AG04449 (cell line): ENCODE results near the gene SLC13A4.
"Not testable (repeated sequence)": the region's sequence is repeated elsewhere in the genome, so short reads cannot be mapped to it uniquely, and the experiment has no call there.

Experiments
- CTCF ChIA-PET: fragments of 350-600 bp; formaldehyde crosslinking; extraction: SDS; loops from one replicate; lab custom pipeline; 2021; ENCODE audit warnings: antibody characterized with exemption; lab: Yijun Ruan, JAX
- POLR2A ChIA-PET: fragments of 400-600, 350-600 bp; formaldehyde crosslinking; extraction: SDS; loops from one replicate; lab custom pipeline; 2020; ENCODE audit warnings: antibody characterized with exemption, inconsistent platforms; lab: Yijun Ruan, JAX
- DNase-seq: peaks from one replicate; pipeline ENCODE4 v3.0.0-alpha.2; 2010; ENCODE audit warnings: low read depth, low spot score
- H3K4me3 ChIP-seq: 2 replicates; pipeline ENCODE4 v1.5.1; 2011; ENCODE audit warnings: low read depth, mild to moderate bottlenecking, control low read depth, low read length
- CTCF ChIP-seq: IDR thresholded peaks from one replicate; pipeline ENCODE4 v1.5.1; 2011; ENCODE audit warnings: mild to moderate bottlenecking, moderate library complexity, low read length, control low read depth, inconsistent platforms; ENCODE audit not compliant: insufficient read depth; ENCODE audit errors: missing control alignments

Gene SLC13A4

DNA sequence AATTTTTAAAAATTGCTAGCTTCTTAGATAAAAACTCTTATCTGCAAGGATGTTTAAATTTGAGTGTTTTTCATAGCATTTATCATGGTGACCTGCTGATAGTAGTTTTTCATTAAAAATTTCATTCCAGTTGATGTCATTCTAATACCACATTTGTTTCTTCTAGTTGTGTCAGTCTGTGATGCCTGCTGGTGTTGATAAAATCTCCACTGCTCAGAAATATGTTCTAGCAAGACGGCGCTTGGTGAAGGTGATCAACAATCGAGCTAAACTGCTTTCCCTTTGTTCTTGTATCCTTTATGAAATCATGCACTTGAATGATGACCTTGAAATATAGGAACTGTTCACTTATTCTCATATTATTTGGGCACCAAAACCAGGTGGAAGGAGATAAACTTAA, 83.3 kb downstream of the SLC13A4 start:
- POLR2A ChIA-PET: no interaction called here
- CTCF ChIA-PET: interaction anchor here (0.8 to 14.1 kb wide), 33 partner anchors 9 to 976 kb away, joined by 3 to 346 read pairs (median 4); partner anchors contain the start of gene STMP1
- DNase-seq: no peak
- H3K4me3 ChIP-seq: no peak overlapping the region
- TF ChIP-seq CTCF: no peak

GRCh38 chr7:135644154-135644553, 83.8 kb downstream of the SLC13A4 start:
- POLR2A ChIA-PET: no interaction called here
- no peak for DNase-seq
- no peak for TF ChIP-seq CTCF
- CTCF ChIA-PET: interaction anchor here (0.8 to 14.1 kb wide), 17 partner anchors 9 to 958 kb away, joined by 3 to 346 read pairs (median 6); partner anchors contain the start of gene STMP1
- no peak overlapping the region for H3K4me3 ChIP-seq

GRCh38 chr7:135639690-135640089, 88.3 kb downstream of the SLC13A4 start:
- H3K4me3 ChIP-seq, POLR2A ChIA-PET, DNase-seq: not testable (repeated sequence)
- CTCF ChIA-PET: interaction anchor here (1.0 to 22.9 kb wide), 3 partner anchors 6 to 362 kb away, joined by 3 to 346 read pairs (median 319); no protein-coding TSS in a partner anchor

DNA sequence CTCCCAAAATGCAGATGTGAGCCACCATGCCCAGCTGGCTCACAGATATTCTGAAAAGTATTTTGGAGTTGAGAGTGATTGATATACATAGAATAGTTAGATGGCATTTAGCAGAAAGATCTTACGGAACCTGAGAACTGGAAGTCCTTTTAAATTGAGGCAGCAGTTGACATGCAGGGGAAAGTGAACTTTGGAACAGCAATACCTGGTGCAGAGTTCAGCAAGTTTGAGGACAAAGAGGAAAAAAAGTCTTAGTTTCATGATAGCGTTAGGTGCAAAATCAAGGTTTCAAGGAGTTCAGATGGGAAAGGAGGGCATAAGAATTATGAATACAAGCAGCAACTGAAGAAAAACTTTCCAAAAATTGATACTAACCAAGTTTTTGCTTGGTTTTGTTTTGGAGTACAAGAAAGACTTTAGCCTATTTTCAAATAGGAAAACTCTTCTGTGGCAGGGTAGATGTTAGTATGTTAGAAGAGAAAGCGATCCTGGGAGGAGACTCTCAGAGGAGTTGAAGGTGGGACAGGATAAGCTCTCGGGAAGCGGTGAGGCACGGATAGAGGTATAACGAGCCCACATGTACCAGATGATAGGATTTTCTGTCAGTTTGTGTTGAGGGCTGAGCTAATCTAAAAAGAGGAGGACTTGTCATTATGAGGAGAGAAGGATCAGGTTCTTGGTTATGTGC, 93.7 kb downstream of the SLC13A4 start:
- ChIA-PET POLR2A (no interaction called here), CTCF (interaction anchor here (0.6 to 22.9 kb wide), 3 partner anchors 11 to 354 kb away, joined by 4 to 319 read pairs (median 4); no protein-coding TSS in a partner anchor)
- no peak overlapping the region for H3K4me3 ChIP-seq
- DNase-seq: no peak
- no peak for TF ChIP-seq CTCF
